GM12878 (cell line): Measurements from ENCODE around the gene SENP3. TPM values are rescaled to one million over a fixed set of nuclear protein-coding genes. Genes with fewer than 3 reads are reported as not detected.

Source experiments
- ATAC-seq: fragments of 200-7000 bp; cut with Tn5 transposase; 3 replicates; pipeline ENCODE4 v1.9.1; 2020; ENCODE audit warnings: mild to moderate bottlenecking, moderate library complexity
- BruUV-seq: library from RNA; stranded (reverse); fragments of 400-500 nt; replicated peaks from 2 replicates; lab custom pipeline; 2021; lab: Mats Ljungman, UMichigan
- CTCF ChIA-PET: fragments of 300-600 bp; sonication (Branson Sonifier 250); formaldehyde crosslinking; extraction: SDS; loops from one replicate; lab custom pipeline; 2021; ENCODE audit warnings: inconsistent platforms; lab: Yijun Ruan, JAX
- POLR2A ChIA-PET: fragments of 350-600 bp; formaldehyde crosslinking; extraction: SDS; loops from one replicate; lab custom pipeline; 2021; ENCODE audit warnings: inconsistent platforms; lab: Charles Lee
- RAD21 ChIA-PET: fragments of 300-600 bp; sonication (Branson Sonifier 250); formaldehyde crosslinking; loops from one replicate; lab custom pipeline; 2023; ENCODE audit warnings: antibody characterized with exemption; ENCODE audit not compliant: unreplicated experiment; lab: Charles Lee
- SMC1A ChIA-PET: fragments of 300-600 bp; sonication (Branson Sonifier 250); formaldehyde crosslinking; loops from one replicate; lab custom pipeline; 2023; ENCODE audit not compliant: unreplicated experiment, uncharacterized antibody; lab: Charles Lee
- DNase-seq: peaks from one replicate; pipeline ENCODE4 v3.0.0-alpha.2; 2011; ENCODE audit warnings: low read depth, low spot score
- FAIRE-seq: peaks from 3 replicates; lab custom pipeline; 2011; peaks lifted over from hg19 to GRCh38; lab: Jason Lieb, UNC
- H2AFZ ChIP-seq: 2 replicates; pipeline ENCODE4 v1.6.0; 2011; ENCODE audit warnings: low read depth, low read length, control low read depth; ENCODE audit not compliant: control insufficient read depth
- H3K27ac ChIP-seq: 2 replicates; pipeline ENCODE4 v1.5.1; 2011; ENCODE audit warnings: control low read depth; ENCODE audit not compliant: control insufficient read depth, insufficient read depth
- H3K27me3 ChIP-seq, 2 experiments: replicated peaks in 1 of 2; 2 replicates each; pipeline versions ENCODE4 v1.6.0 to v1.6.1; 2011; ENCODE audit warnings: low read length in 1 of 2; ENCODE audit not compliant: control insufficient read depth in 2 of 2, insufficient read depth in 2 of 2
- H3K36me3 ChIP-seq, 2 experiments: 2 replicates each; pipeline ENCODE4 v1.5.1; 2011; ENCODE audit warnings: low read length in 1 of 2; ENCODE audit not compliant: control insufficient read depth in 2 of 2, insufficient read depth in 2 of 2
- H3K4me1 ChIP-seq: 2 replicates; pipeline ENCODE4 v1.6.1; 2011; ENCODE audit warnings: mild to moderate bottlenecking, low read length, moderate library complexity, mixed read lengths; ENCODE audit not compliant: control insufficient read depth, insufficient read depth
- H3K4me2 ChIP-seq: 2 replicates; pipeline ENCODE4 v1.6.0; 2011; ENCODE audit warnings: control low read depth; ENCODE audit not compliant: control insufficient read depth, insufficient read depth
- H3K4me3 ChIP-seq: fragments of 200-600 bp; sonication (generic); 2 replicates; pipeline ENCODE4 v1.5.1; 2016
- H3K79me2 ChIP-seq: 2 replicates; pipeline ENCODE4 v1.6.0; 2011; ENCODE audit warnings: low read length; ENCODE audit not compliant: control insufficient read depth, insufficient read depth
- H3K9ac ChIP-seq: 2 replicates; pipeline ENCODE4 v1.8.0; 2011; ENCODE audit warnings: low read length, control low read depth, mixed read lengths; ENCODE audit not compliant: control insufficient read depth, insufficient read depth
- H3K9me3 ChIP-seq: replicated peaks from 3 replicates; pipeline ENCODE4 v1.5.1; 2011; ENCODE audit warnings: mild to moderate bottlenecking, low read length; ENCODE audit not compliant: control insufficient read depth, insufficient read depth
- H4K20me1 ChIP-seq: 2 replicates; pipeline ENCODE4 v1.6.0; 2011; ENCODE audit not compliant: control insufficient read depth, insufficient read depth
- BCL11A ChIP-seq: IDR thresholded peaks from 2 replicates; pipeline ENCODE4 v1.6.1; 2011; ENCODE audit warnings: low read depth, low read length
- BRCA1 ChIP-seq: IDR thresholded peaks from 2 replicates; pipeline ENCODE4 v1.6.1; 2011; ENCODE audit warnings: low read depth, low read length, improper control_type of control experiment
- ETV6 ChIP-seq, 2 experiments: fragments of 450-650 bp in 1 of 2; IDR thresholded peaks in 1 of 2; conservative IDR thresholded peaks in 1 of 2; 2 replicates each; pipeline ENCODE4 v1.6.1; 2014; ENCODE audit warnings: antibody characterized with exemption in 1 of 2, borderline replicate concordance in 1 of 2, low read depth in 1 of 2, mild to moderate bottlenecking in 1 of 2, moderate library complexity in 1 of 2
- POLR2A ChIP-seq: IDR thresholded peaks from 2 replicates; pipeline ENCODE4 v1.6.1; 2011; ENCODE audit warnings: low read depth, mild to moderate bottlenecking, low read length
- WGBS: methylation state at CpG from one replicate; pipeline ENCODE4 v1.1.6; 2016; ENCODE audit warnings: low lambda C conversion rate; ENCODE audit not compliant: insufficient replicate concordance, insufficient coverage; ENCODE audit errors: missing lambda C conversion rate; 5-methylcytosine and 5-hydroxymethylcytosine counted together
- in situ Hi-C: fragments of 300-500 bp; cut with MboI; formaldehyde crosslinking; loops from 9 replicates; pipeline ENCODE4 v1.14.3; 2018; ENCODE audit warnings: mixed read lengths
- intact Hi-C: fragments of 100-400 bp; cut with micrococcal nuclease; formaldehyde crosslinking; loops from one replicate; pipeline ENCODE4 v1.14.2; 2022; ENCODE audit not compliant: unreplicated experiment
- polyA plus RNA-seq, 11 experiments: library from polyadenylated mRNA; depleted of rRNA in 4 of 11; unstranded in 6 of 11; stranded (reverse) in 5 of 11; fragments of >200 nt; fragmentation: Nextera tagmentation in 4 of 11; fragmentation: Illumina TruSeq in 1 of 11; extraction: Ambion mirVana in 4 of 11; extraction: Trizol in 1 of 11; gene quantifications; 1 replicate in 1 of 11; 2 replicates in 10 of 11; pipeline versions ENCODE4 v1.2.1 to v1.2.3, GENCODE V29; 2011 to 2016; ENCODE audit warnings: inconsistent platforms in 2 of 11, missing spikeins in 2 of 11, low read depth in 1 of 11
- total RNA-seq, 4 experiments: library from RNA; depleted of rRNA in 3 of 4; stranded (reverse); fragments of >200 nt in 3 of 4; fragmentation: Illumina TruSeq in 1 of 4; extraction: Trizol in 1 of 4; gene quantifications; 2 replicates each; pipeline versions ENCODE4 v1.2.1 to v1.2.3, GENCODE V29; 2013 to 2021
- TF ChIP-seq, protein P1 (sequence below): fragments of 450-650 bp; IDR thresholded peaks from 2 replicates; pipeline ENCODE4 v1.6.1; 2016; ENCODE audit warnings: mild to moderate bottlenecking

SENP3 gene
- total and polyA plus RNA-seq, 10 of the 15 experiments (the other 5 are each of a cell fraction or from before 2014, with no cell fraction given): 1.8 to 113 (median 72.3) TPM

DNA sequence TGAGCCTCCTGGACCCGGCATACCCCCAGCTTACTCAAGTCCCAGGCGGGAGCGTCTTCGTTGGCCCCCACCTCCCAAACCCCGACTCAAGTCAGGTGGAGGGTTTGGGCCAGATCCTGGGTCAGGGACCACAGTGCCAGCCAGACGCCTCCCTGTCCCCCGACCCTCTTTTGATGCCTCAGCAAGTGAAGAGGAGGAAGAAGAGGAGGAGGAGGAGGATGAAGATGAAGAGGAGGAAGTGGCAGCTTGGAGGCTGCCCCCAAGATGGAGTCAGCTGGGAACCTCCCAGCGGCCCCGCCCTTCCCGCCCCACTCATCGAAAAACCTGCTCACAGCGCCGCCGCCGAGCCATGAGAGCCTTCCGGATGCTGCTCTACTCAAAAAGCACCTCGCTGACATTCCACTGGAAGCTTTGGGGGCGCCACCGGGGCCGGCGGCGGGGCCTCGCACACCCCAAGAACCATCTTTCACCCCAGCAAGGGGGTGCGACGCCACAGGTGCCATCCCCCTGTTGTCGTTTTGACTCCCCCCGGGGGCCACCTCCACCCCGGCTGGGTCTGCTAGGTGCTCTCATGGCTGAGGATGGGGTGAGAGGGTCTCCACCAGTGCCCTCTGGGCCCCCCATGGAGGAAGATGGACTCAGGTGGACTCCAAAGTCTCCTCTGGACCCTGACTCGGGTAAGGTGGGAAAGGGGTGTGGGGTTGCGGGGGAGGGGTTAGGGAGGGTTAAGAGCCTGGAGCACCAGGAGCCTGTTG, 1.6 kb downstream of the SENP3 start:
- Histone ChIP-seq H3K36me3 (peaks cover 13 to 14% of the 10 kb centered on the region in 2 experiments; a peak in 3 of 4 replicates), H2AFZ (no peak overlapping the region), H3K4me1 (peaks cover 27% of the 10 kb centered on the region), H3K4me3 (peak overlapping the region; percentile 92), H3K4me2 (peak overlapping the region; percentile 87), H4K20me1 (no peaks in the 10 kb centered on the region), H3K9me3 (no peaks in the 10 kb centered on the region), H3K27ac (no peak overlapping the region), H3K27me3 (no peaks in the 10 kb centered on the region), H3K79me2 (peaks cover 34% of the 10 kb centered on the region), H3K9ac (peak overlapping the region; percentile 83)
- SMC1A ChIA-PET: no interaction called here
- intact Hi-C loops: loop anchor here (5.0 kb wide), 1 partner anchor 126 kb away; the partner anchor contains the start of genes FGF11 and TMEM102
- BruUV-seq: no TSS peak
- in situ Hi-C loops: loop anchor here (25.0 kb wide), 1 partner anchor 526 kb away; the partner anchor contains the start of genes SLC16A11 and SLC16A13
- POLR2A ChIA-PET: interaction anchor here (1.1 to 2.2 kb wide), 2 partner anchors 21 to 128 kb away, joined by 3 to 6 read pairs; partner anchors contain the start of gene TMEM102
- WGBS: 91% methylated on average over 23 of the region's 30 CpGs
- RAD21 ChIA-PET: no interaction called here
- CTCF ChIA-PET: no interaction called here
- FAIRE-seq (no peak), DNase-seq (no peak), ATAC-seq (no peak)
- TF ChIP-seq POLR2A: 0 out of 2 replicates have a peak, but pooled peaks have one; percentile 11
- TF ChIP-seq BCL11A: no peak
- no peak for TF ChIP-seq BRCA1
- TF ChIP-seq, protein P1, sequence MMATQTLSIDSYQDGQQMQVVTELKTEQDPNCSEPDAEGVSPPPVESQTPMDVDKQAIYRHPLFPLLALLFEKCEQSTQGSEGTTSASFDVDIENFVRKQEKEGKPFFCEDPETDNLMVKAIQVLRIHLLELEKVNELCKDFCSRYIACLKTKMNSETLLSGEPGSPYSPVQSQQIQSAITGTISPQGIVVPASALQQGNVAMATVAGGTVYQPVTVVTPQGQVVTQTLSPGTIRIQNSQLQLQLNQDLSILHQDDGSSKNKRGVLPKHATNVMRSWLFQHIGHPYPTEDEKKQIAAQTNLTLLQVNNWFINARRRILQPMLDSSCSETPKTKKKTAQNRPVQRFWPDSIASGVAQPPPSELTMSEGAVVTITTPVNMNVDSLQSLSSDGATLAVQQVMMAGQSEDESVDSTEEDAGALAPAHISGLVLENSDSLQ: no peak
- no peak for TF ChIP-seq ETV6 (conservative IDR thresholded peaks at IDR 0.05 in 1 of 2, IDR thresholded peaks at IDR 0.05 in 1 of 2; ENCODE audit: borderline replicate concordance in 1 of 2, low read depth in 1 of 2)
